DOHH2 (cell line): ENCODE measurements around the gene SPECC1L.
"Not testable (repeated sequence)": the region's sequence is repeated elsewhere in the genome, so short reads cannot be mapped to it uniquely, and the experiment has no call there.

Source experiments
- H3F3A ChIP-seq: fragments of 200-600 bp; sonication (generic), shearing (Covaris generic); 2 replicates; pipeline ENCODE4 v1.6.0; 2016; ENCODE audit warnings: antibody characterized with exemption, mild to moderate bottlenecking; ENCODE audit not compliant: control insufficient read depth, insufficient read depth
- H3K27ac ChIP-seq: fragments of 200-600 bp; sonication (generic); 2 replicates; pipeline ENCODE4 v1.5.1; 2014; ENCODE audit warnings: low read depth, mild to moderate bottlenecking, low read length, moderate library complexity
- H3K27me3 ChIP-seq: fragments of 200-600 bp; sonication (generic); 2 replicates; pipeline ENCODE4 v1.6.1; 2014; ENCODE audit warnings: mild to moderate bottlenecking, low read length, mixed read lengths; ENCODE audit not compliant: control insufficient read depth
- H3K36me3 ChIP-seq: fragments of 200-600 bp; sonication (generic); 2 replicates; pipeline ENCODE4 v1.6.1; 2014; ENCODE audit warnings: mild to moderate bottlenecking, low read length, moderate library complexity, mixed read lengths; ENCODE audit not compliant: control insufficient read depth
- H3K4me1 ChIP-seq: fragments of 200-600 bp; sonication (generic); 2 replicates; pipeline ENCODE4 v1.6.1; 2014; ENCODE audit warnings: mild to moderate bottlenecking, low read length, mixed read lengths; ENCODE audit not compliant: control insufficient read depth
- H3K4me2 ChIP-seq: fragments of 200-600 bp; sonication (generic); 2 replicates; pipeline ENCODE4 v1.6.0; 2014; ENCODE audit warnings: mild to moderate bottlenecking, low read length, moderate library complexity
- H3K4me3 ChIP-seq: fragments of 200-600 bp; sonication (generic); 2 replicates; pipeline ENCODE4 v1.5.1; 2014; ENCODE audit warnings: mild to moderate bottlenecking, low read length, mixed read lengths
- H3K79me2 ChIP-seq: fragments of 200-600 bp; sonication (generic); 2 replicates; pipeline ENCODE4 v1.6.1; 2014; ENCODE audit warnings: mild to moderate bottlenecking, low read length, mixed read lengths; ENCODE audit not compliant: control insufficient read depth
- H3K9me2 ChIP-seq: fragments of 200-600 bp; sonication (generic); replicated peaks from 2 replicates; pipeline ENCODE4 v1.6.1; 2014; ENCODE audit warnings: mild to moderate bottlenecking, low read length, mixed read lengths; ENCODE audit not compliant: control insufficient read depth
- H3K9me3 ChIP-seq: fragments of 200-600 bp; sonication (generic); 2 replicates; pipeline ENCODE4 v1.6.1; 2014; ENCODE audit warnings: antibody characterized with exemption, low read length, mixed read lengths; ENCODE audit not compliant: control insufficient read depth, insufficient read depth
- H4K20me1 ChIP-seq: fragments of 200-600 bp; sonication (generic); 2 replicates; pipeline ENCODE4 v1.6.0; 2014; ENCODE audit warnings: low read depth, mild to moderate bottlenecking, antibody characterized with exemption, low read length, moderate library complexity; ENCODE audit not compliant: control insufficient read depth, insufficient read depth
- EZH2phosphoT487 ChIP-seq: fragments of 200-600 bp; sonication (generic); IDR thresholded peaks from 2 replicates; pipeline ENCODE4 v1.6.1; 2017; ENCODE audit warnings: borderline replicate concordance, mild to moderate bottlenecking, antibody characterized with exemption, low read length, moderate library complexity, mixed read lengths
- TF ChIP-seq, protein P1 (sequence below): fragments of 200-600 bp; sonication (generic); IDR thresholded peaks from one replicate; pipeline ENCODE4 v1.5.1; 2014; ENCODE audit warnings: antibody characterized with exemption, mild to moderate bottlenecking, low read depth, low read length; ENCODE audit not compliant: poor library complexity, severe bottlenecking

The SPECC1L gene

DNA sequence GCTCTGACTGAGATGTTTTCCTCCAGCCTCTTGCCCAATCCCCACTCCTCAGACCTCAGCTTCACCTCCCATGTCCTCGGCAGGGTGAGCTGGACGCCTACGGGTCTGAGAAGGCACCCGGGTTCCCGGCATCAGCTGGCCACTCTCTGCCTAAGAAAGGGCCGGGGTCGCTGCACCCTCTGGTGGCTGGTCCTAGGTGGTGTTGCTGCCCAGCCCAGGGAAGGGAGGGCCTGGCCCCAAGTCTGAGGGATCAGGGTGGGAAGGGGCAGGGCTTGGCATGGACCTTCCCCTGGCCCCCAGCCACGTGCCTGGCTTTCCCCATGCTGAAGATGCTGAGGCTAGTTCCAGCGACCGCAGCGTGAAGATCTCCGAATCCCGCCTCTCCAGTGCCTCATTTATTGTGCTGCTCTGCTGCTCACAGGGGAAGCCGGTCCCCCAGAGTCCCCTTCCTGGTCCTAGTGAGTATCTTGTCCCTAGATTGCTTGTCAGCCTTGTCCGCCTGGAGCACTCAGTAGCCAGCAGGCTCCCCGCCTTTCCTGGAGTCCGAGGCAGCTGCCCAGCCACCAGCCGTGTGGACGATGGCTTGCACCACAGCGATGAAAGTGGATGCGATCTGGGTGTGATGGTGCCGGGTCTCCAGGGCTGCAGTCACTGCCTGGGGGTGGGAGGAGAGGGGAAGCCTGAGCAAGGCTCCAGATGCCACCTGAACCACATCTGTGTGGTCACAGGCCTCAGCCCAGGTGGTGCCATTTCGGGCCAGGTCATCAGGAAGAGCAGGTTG lies 22.9 kb upstream of the SPECC1L start:
- no peak overlapping the region for H3K4me3 ChIP-seq

DNA sequence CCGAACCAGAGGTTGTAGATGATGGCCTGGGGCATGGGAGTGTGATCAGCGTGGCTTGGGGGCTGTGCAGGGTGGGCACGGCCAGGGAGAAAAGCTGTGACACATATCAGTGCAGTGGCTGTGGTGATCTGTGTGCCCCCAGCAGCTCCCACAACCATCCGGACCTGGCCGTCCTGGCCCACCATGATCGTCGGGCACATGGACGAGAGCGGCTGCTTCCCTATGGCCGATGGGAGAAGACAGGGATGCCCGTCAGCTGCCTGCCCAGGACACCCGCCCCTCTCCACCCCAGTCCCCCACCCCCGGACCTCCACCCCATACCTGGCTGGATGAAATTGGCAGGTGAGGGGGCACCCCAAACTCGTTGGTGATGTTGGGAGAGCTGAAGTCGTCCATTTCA lies 22.0 kb upstream of the SPECC1L start:
- H3K79me2 ChIP-seq, H3K36me3 ChIP-seq, H3K9me3 ChIP-seq, H4K20me1 ChIP-seq, H3K4me1 ChIP-seq, H3F3A ChIP-seq, H3K27me3 ChIP-seq, H3K4me2 ChIP-seq, H3K9me2 ChIP-seq, H3K4me3 ChIP-seq, H3K27ac ChIP-seq: not testable (repeated sequence)

More for the DNA sequence above, 22.9 kb upstream of the SPECC1L start:
- H3K36me3 ChIP-seq: no peaks in the 10 kb centered on the region
- no peaks in the 10 kb centered on the region for H3K79me2 ChIP-seq
- no peak for TF ChIP-seq EZH2phosphoT487
- TF ChIP-seq, protein P1, sequence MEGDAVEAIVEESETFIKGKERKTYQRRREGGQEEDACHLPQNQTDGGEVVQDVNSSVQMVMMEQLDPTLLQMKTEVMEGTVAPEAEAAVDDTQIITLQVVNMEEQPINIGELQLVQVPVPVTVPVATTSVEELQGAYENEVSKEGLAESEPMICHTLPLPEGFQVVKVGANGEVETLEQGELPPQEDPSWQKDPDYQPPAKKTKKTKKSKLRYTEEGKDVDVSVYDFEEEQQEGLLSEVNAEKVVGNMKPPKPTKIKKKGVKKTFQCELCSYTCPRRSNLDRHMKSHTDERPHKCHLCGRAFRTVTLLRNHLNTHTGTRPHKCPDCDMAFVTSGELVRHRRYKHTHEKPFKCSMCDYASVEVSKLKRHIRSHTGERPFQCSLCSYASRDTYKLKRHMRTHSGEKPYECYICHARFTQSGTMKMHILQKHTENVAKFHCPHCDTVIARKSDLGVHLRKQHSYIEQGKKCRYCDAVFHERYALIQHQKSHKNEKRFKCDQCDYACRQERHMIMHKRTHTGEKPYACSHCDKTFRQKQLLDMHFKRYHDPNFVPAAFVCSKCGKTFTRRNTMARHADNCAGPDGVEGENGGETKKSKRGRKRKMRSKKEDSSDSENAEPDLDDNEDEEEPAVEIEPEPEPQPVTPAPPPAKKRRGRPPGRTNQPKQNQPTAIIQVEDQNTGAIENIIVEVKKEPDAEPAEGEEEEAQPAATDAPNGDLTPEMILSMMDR: peak; percentile 64
- no peaks in the 10 kb centered on the region for H4K20me1 ChIP-seq
- H3K4me2 ChIP-seq: no peak overlapping the region
- H3K27ac ChIP-seq: no peak overlapping the region
- no peaks in the 10 kb centered on the region for H3F3A ChIP-seq
- no peaks in the 10 kb centered on the region for H3K9me2 ChIP-seq
- no peaks in the 10 kb centered on the region for H3K27me3 ChIP-seq
- H3K4me1 ChIP-seq: peaks cover 16% of the 10 kb centered on the region
- H3K9me3 ChIP-seq: no peaks in the 10 kb centered on the region

DNA sequence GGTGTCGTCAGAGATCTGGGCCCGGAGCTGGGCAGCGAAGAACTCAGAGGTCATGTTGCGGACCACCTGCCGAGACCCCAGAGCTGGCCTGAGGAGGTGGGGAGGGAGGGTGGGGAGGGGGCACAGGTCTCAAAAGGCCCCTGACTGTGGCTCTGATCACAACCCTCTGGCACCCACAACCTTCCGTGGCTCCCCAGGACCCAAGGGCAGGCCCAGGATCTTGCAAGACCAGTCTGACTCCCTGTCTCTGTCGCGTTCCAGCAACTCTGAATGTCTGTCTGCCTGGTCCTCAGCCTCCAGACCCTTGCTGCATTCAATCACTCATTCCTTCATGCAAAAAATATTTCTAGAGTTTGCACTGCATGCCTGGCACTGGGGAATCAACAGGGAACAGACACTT lies 21.2 kb upstream of the SPECC1L start:
- not testable (repeated sequence) for H3K4me1 ChIP-seq, H3K9me2 ChIP-seq, H3K4me2 ChIP-seq, H3F3A ChIP-seq, H3K27ac ChIP-seq, H4K20me1 ChIP-seq, H3K4me3 ChIP-seq, H3K79me2 ChIP-seq, H3K36me3 ChIP-seq, H3K27me3 ChIP-seq, H3K9me3 ChIP-seq

DNA sequence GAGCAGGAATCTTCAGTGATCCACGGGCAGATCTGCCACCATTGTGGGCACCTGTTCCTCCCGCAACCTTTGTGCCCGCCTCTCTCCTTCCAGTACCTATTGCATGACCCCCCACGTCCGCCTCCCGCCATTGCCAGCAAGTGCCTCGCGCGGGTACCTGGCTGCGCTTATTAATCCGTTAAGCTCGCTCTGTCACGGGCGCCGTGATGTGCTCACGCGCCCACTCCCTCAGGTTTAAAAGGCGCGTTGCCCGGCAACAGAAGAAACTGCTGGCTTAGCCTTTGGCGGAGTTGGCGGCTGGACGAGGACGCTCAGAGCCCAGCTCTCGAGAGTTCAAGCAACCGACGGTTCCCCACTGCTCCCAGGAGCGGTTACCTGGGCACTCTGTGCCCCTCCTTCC lies 19.3 kb upstream of the SPECC1L start:
- H3F3A ChIP-seq, H3K4me2 ChIP-seq, H3K9me3 ChIP-seq, H4K20me1 ChIP-seq, H3K4me1 ChIP-seq, H3K4me3 ChIP-seq, H3K27ac ChIP-seq, H3K36me3 ChIP-seq, H3K9me2 ChIP-seq, H3K27me3 ChIP-seq, H3K79me2 ChIP-seq: not testable (repeated sequence)

DNA sequence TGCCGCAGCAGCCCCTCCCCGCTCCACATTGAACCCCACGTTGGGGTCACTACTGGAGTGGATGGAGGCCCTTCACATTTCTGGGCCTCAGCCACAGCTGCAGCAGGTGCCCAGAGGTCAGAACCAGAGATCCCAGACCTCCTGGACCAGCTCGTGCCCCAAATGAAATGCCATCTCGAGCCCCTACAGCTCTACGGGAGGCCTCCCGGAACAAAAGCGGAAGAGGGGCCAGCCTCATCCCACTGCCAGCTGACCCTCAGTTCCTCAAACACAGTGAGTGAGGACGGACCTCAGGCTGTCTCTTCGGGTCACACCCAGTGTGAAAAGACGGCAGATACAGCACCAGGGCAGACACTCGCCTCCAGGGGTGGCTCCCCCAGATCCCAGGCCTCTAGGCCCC lies 17.5 kb upstream of the SPECC1L start:
- H4K20me1 ChIP-seq, H3K9me2 ChIP-seq, H3K79me2 ChIP-seq, H3K4me1 ChIP-seq, H3F3A ChIP-seq, H3K27me3 ChIP-seq, H3K4me2 ChIP-seq, H3K27ac ChIP-seq, H3K36me3 ChIP-seq, H3K9me3 ChIP-seq, H3K4me3 ChIP-seq: not testable (repeated sequence)

DNA sequence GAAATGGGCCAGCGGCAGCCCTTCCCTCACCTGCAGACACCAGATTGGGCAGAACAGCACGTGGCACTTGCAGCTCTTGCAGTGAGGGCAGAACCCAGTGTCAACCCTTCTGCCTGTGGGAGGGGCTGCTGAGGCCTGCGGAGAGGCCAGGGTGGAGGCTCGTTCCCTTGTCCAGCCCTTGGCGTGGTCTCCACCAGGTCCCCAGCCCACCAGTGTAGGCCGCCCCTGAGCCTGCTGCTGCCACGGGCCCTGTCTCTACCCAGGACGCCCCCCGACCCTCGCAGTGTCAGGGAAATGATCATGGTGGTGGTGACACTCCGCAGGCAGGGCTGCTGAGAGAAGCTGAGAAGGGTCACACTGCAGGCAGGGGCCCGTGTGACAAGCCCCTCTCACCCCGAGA lies 14.5 kb upstream of the SPECC1L start:
- not testable (repeated sequence) for H3K27ac ChIP-seq, H3K9me2 ChIP-seq, H3F3A ChIP-seq, H3K4me3 ChIP-seq, H3K4me2 ChIP-seq, H3K4me1 ChIP-seq, H3K79me2 ChIP-seq, H3K36me3 ChIP-seq, H3K9me3 ChIP-seq, H4K20me1 ChIP-seq, H3K27me3 ChIP-seq

DNA sequence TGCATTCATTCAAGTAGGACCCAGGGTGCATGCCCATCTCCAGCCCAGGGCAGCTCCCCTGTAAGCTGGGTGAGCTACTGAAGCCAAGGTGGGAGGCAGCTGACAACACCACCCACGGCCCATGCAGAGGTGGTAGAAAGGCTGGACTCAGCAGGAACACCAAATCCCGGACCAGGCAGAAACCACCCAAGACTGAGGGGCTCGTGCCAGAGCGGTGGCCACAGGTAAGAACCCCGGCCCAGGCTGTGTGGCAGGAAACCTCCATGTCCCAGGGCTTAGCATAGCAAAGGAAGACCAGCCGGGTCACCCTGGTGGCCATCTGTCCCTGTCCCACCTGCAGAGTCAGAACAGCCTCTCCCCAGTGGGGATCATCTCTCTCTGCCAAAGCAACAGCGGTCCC lies 13.9 kb upstream of the SPECC1L start:
- H3K4me2 ChIP-seq, H3K36me3 ChIP-seq, H3K4me1 ChIP-seq, H3K27me3 ChIP-seq, H3K4me3 ChIP-seq, H3K9me2 ChIP-seq, H3K9me3 ChIP-seq, H3K79me2 ChIP-seq, H3F3A ChIP-seq, H3K27ac ChIP-seq, H4K20me1 ChIP-seq: not testable (repeated sequence)
